Measurements from ENCODE around the gene ETS1. TPM values are rescaled to one million over a fixed set of nuclear protein-coding genes. Genes with fewer than 3 reads are reported as not detected.

ETS1 gene
- polyA plus RNA-seq, 1 donor (not counting 4 experiments of a cell fraction or from before 2014, with no cell fraction given): 41.0 TPM

- Histone ChIP-seq H3K9ac (ENCODE audit: control insufficient read depth, extremely low read depth, insufficient read depth, low read length) (no peak overlapping the region), H3K9me3 (ENCODE audit: control insufficient read depth, low read depth, low read length) (no peaks in the 10 kb centered on the region), H2AFZ (ENCODE audit: control insufficient read depth, low read length) (no peak overlapping the region), H3K4me2 (ENCODE audit: control insufficient read depth, extremely low read depth, insufficient read depth, low read depth, low read length) (no peak overlapping the region), H3K4me1 (ENCODE audit: control insufficient read depth, extremely low read depth, insufficient read depth, low read length) (no peaks in the 10 kb centered on the region), H3K36me3 (ENCODE audit: control insufficient read depth in 2 of 2, extremely low read depth in 1 of 2, insufficient read depth in 2 of 2, low read length in 2 of 2) (no peaks in the 10 kb centered on the region), H3K9me1 (ENCODE audit: control insufficient read depth, extremely low read depth, insufficient read depth, low read length) (no peaks in the 10 kb centered on the region), H3K27me3 (ENCODE audit: control insufficient read depth, extremely low read depth, insufficient read depth, low read length) (peaks cover 23% of the 10 kb centered on the region), H3K79me2 (ENCODE audit: control insufficient read depth, insufficient read depth, low read length) (no peaks in the 10 kb centered on the region), H3K4me3 (ENCODE audit: control insufficient read depth in 2 of 3, extremely low read depth in 1 of 3, insufficient read depth in 2 of 3, low read depth in 1 of 3, low read length in 3 of 3) (no peak overlapping the region), H3K27ac (ENCODE audit: control insufficient read depth, insufficient read depth, low read length) (no peak overlapping the region), H4K20me1 (ENCODE audit: control insufficient read depth, extremely low read depth, insufficient read depth, low read length) (no peaks in the 10 kb centered on the region)
- no peak for FAIRE-seq
- dilution Hi-C loops (cut with MboI; ENCODE audit: extremely low pct_ligation_motif_present, low sequenced_read_pairs): no loop called here
- DNase-seq (ENCODE audit: low read depth, low spot score): no peak
- TF ChIP-seq EZH2 (IDR thresholded peaks at IDR 0.05; ENCODE audit: low read length): no peak
- TF ChIP-seq CTCF (optimal IDR thresholded peaks at IDR 0.05 in 1 of 3, IDR thresholded peaks at IDR 0.05 in 1 of 3, conservative IDR thresholded peaks at IDR 0.05 in 1 of 3; ENCODE audit: extremely low read depth in 1 of 3, insufficient read depth in 2 of 3, low read length in 3 of 3): no peak
Measured at GRCh38 chr11:128588093-128588492, 735 bp upstream of the ETS1 start.

- H3K9me1 ChIP-seq (ENCODE audit: control insufficient read depth, extremely low read depth, insufficient read depth, low read length): no peaks in the 10 kb centered on the region
- H3K4me1 ChIP-seq (ENCODE audit: control insufficient read depth, extremely low read depth, insufficient read depth, low read length): no peaks in the 10 kb centered on the region
- no peak for DNase-seq (ENCODE audit: low read depth, low spot score)
- H3K9ac ChIP-seq (ENCODE audit: control insufficient read depth, extremely low read depth, insufficient read depth, low read length): no peak overlapping the region
- H3K27me3 ChIP-seq (ENCODE audit: control insufficient read depth, extremely low read depth, insufficient read depth, low read length): peaks cover 20% of the 10 kb centered on the region
- H4K20me1 ChIP-seq (ENCODE audit: control insufficient read depth, extremely low read depth, insufficient read depth, low read length): no peaks in the 10 kb centered on the region
- no peak overlapping the region for H3K4me3 ChIP-seq (ENCODE audit: control insufficient read depth in 2 of 3, extremely low read depth in 1 of 3, insufficient read depth in 2 of 3, low read depth in 1 of 3, low read length in 3 of 3)
- FAIRE-seq: no peak
- no peak overlapping the region for H2AFZ ChIP-seq (ENCODE audit: control insufficient read depth, low read length)
- H3K36me3 ChIP-seq (ENCODE audit: control insufficient read depth in 2 of 2, extremely low read depth in 1 of 2, insufficient read depth in 2 of 2, low read length in 2 of 2): no peaks in the 10 kb centered on the region
- dilution Hi-C loops (cut with MboI; ENCODE audit: extremely low pct_ligation_motif_present, low sequenced_read_pairs): no loop called here
- TF ChIP-seq EZH2 (IDR thresholded peaks at IDR 0.05; ENCODE audit: low read length): no peak
- TF ChIP-seq CTCF (optimal IDR thresholded peaks at IDR 0.05 in 1 of 3, IDR thresholded peaks at IDR 0.05 in 1 of 3, conservative IDR thresholded peaks at IDR 0.05 in 1 of 3; ENCODE audit: extremely low read depth in 1 of 3, insufficient read depth in 2 of 3, low read length in 3 of 3): no peak
- H3K9me3 ChIP-seq (ENCODE audit: control insufficient read depth, low read depth, low read length): no peaks in the 10 kb centered on the region
- no peak overlapping the region for H3K4me2 ChIP-seq (ENCODE audit: control insufficient read depth, extremely low read depth, insufficient read depth, low read depth, low read length)
- H3K79me2 ChIP-seq (ENCODE audit: control insufficient read depth, insufficient read depth, low read length): no peaks in the 10 kb centered on the region
- no peak overlapping the region for H3K27ac ChIP-seq (ENCODE audit: control insufficient read depth, insufficient read depth, low read length)
Measured at GRCh38 chr11:128586689-128587088, 669 bp downstream of the ETS1 start.

Data from keratinocyte (primary cell).